ENCODE measurements around the gene MYL2.
"Not testable (repeated sequence)": the region's sequence is repeated elsewhere in the genome, so short reads cannot be mapped to it uniquely, and the experiment has no call there.

MYL2 gene, protein sequence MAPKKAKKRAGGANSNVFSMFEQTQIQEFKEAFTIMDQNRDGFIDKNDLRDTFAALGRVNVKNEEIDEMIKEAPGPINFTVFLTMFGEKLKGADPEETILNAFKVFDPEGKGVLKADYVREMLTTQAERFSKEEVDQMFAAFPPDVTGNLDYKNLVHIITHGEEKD

DNA sequence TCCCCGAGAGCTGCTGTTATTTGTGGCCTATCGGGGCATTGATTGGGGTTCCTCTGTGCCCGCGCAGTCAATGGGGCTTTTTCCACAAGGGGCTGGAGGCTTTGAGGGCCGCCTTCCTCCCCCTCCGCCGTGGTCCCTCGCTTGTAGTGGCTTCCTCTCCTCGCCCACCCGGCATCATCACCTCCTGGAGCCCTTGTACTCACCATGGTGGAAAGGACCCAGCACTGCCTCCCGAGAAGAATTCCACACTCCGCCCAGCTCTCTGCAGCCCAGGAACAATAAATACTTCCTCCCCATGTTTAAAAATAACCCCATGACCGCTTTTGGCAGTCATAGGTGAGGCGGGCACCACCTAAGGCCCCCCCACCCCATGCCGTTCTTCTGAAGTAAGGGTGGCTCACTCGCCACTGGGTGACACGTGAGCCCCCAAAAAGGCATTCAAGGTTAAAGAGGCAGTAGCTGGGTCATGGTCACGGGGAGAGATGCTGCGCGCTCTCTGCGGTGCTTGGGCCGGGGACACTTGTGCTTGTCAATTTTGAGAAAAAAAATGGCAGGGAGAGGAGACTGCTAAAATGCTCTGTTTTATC, at the start of gene MYL2:
Gene MYL2, minus strand, starts transcription at position 256 of the 587 bp plus-strand sequence. Its CDS starts 50 bp downstream, at position 206.
- DNase-seq (ENCODE audit: low read depth) = no peak
- no peak for TF ChIP-seq CTCF (IDR thresholded peaks at IDR 0.05; ENCODE audit: insufficient read depth, low read depth, low read length, missing control alignments)
- no peak within 1 kb of the TSS for H3K4me3 ChIP-seq (ENCODE audit: low read depth, low read length)

DNA sequence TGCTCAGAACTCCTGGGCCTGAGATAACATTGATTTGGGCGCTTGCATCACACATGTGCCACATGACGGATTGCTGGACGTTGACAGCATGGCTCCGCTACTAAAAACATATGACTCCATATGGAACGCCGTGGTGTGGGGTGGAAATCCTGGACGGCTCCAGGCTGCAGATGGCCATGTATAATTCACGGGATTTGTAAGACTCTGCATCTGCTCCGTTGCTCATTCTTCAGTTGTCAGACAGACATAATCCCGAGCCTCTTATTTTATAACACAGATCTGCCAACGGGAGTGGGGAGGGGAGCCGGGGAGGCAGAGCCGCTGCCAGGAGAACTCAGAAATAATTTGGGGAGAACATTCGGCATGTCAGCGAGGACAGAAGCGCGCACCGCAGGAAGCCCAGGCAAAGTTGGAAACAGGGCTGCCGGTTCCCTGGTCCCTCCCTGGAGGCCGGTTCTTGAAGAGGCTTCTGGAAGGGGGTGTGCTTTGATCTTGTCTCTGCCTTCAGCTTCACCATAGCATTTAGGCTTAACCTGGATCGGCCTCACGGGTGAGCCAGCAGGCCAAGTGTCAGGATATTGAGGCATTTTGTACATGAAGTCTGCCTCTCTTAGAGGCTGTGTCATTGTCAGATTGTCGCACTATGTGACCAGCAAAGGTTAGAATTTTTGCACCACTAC, 45.8 kb upstream of the MYL2 start:
- TF ChIP-seq CTCF (IDR thresholded peaks at IDR 0.05; ENCODE audit: insufficient read depth, low read depth, low read length, missing control alignments) = no peak
- DNase-seq (ENCODE audit: low read depth) = no peak
- no peak overlapping the region for H3K4me3 ChIP-seq (ENCODE audit: low read depth, low read length)

DNA sequence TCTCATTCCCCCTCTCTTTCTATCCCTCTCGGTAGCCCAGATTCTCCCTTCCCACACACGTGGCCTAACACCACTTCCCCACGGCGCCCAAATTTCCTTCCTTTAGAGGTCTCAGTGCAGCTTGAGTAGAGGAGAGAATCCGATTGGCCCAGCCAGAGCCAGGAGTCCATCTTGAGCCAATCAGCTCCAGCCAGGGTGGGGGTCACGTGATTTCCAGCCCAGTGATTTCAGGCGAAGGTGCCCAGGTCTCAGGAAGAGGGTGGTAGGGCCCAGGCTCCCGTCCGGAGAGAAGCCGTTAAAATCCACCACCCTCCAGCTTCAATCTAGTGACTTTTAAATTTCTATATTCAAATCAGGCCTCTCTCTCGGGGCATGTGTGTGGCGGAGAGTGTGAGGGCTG, 45.2 kb upstream of the MYL2 start:
- no peak overlapping the region for H3K4me3 ChIP-seq (ENCODE audit: low read depth, low read length)
- DNase-seq (ENCODE audit: low read depth) = no peak
- TF ChIP-seq CTCF (IDR thresholded peaks at IDR 0.05; ENCODE audit: insufficient read depth, low read depth, low read length, missing control alignments) = no peak

DNA sequence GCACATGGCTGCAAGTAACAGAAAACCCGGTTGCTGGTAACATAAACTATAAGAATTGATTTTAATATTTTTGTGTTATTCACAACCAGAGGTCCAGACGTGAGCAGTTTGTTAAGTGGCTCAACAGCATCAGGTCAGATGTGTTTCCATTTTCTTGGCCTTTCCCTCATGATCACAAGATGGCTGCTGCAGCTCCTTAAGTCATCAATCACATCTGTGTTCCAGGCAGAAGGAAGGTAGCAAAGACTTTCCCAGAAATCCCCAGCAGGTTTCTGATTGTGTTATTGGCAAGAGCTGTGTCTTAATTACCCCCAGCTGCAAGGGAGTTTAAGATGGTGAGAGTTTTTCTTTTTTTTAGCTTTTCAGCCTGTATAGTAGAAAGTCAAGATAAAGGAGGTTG, 40.4 kb upstream of the MYL2 start:
- no peak for DNase-seq (ENCODE audit: low read depth)
- no peak overlapping the region for H3K4me3 ChIP-seq (ENCODE audit: low read depth, low read length)
- TF ChIP-seq CTCF (IDR thresholded peaks at IDR 0.05; ENCODE audit: insufficient read depth, low read depth, low read length, missing control alignments) = no peak

- DNase-seq (ENCODE audit: low read depth) = no peak
- no peak for TF ChIP-seq CTCF (IDR thresholded peaks at IDR 0.05; ENCODE audit: insufficient read depth, low read depth, low read length, missing control alignments)
- H3K4me3 ChIP-seq (ENCODE audit: low read depth, low read length) = no peak overlapping the region
These were observed 37.3 kb upstream of the MYL2 start for GRCh38 chr12:110957652-110958051.

DNA sequence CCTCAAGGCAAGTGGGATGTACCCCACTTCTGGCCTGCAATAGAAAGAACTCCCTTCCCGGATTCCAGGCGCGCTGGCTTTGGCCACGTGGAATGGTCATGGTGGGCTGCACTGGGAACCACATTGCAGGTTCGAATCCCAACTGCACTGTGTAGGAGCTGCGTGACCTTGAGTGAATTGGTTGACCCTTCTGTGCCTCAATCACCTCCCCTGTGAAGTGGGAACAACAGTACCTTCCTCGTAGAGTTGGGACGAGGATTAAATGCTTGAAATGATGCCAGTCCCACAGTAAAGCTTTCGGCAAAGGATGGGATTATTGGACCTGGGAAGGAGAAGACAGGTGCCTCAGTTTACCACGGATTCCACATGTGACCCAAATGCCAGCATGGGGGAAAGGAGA, 36.8 kb upstream of the MYL2 start:
- no peak overlapping the region for H3K4me3 ChIP-seq (ENCODE audit: low read depth, low read length)
- no peak for TF ChIP-seq CTCF (IDR thresholded peaks at IDR 0.05; ENCODE audit: insufficient read depth, low read depth, low read length, missing control alignments)
- DNase-seq (ENCODE audit: low read depth) = no peak

GRCh38 chr12:110950867-110951266, 30.5 kb upstream of the MYL2 start:
- DNase-seq (ENCODE audit: low read depth) = not testable (repeated sequence)

DNA sequence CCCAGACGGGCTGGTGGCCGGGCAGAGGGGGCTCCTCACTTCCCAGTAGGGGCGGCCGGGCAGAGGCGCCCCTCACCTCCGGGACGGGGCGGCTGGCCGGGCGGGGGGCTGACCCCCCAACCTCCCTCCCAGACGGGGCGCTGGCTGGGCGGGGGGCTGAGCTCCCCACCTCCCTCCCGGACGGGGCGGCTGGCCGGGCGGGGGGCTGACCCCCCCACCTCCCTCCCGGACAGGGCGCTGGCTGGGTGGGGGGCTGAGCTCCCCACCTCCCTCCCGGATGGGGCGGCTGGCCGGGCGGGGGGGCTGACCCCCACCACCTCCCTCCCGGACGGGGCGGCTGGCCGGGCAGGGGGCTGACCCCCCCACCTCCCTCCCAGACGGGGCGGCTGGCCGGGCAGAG, 30.1 kb upstream of the MYL2 start:
- H3K4me3 ChIP-seq (ENCODE audit: low read depth, low read length); DNase-seq (ENCODE audit: low read depth): not testable (repeated sequence)

More at GRCh38 chr12:110950867-110951266, 30.5 kb upstream of the MYL2 start:
- not testable (repeated sequence) for H3K4me3 ChIP-seq (ENCODE audit: low read depth, low read length)

Data from GM12865 (cell line).